ENCODE measurements around the gene SF3B3. TPM values are rescaled to one million over a fixed set of nuclear protein-coding genes. Genes with fewer than 3 reads are reported as not detected.
A peak's percentile ranks its signal among the peaks of the same experiment; 100 is the strongest.
"Not testable (repeated sequence)": the region's sequence is repeated elsewhere in the genome, so short reads cannot be mapped to it uniquely, and the experiment has no call there.

The SF3B3 gene
- total RNA-seq, 4 donors from 2014 or later: 84.2 to 118 (median 95.6) TPM

DNA sequence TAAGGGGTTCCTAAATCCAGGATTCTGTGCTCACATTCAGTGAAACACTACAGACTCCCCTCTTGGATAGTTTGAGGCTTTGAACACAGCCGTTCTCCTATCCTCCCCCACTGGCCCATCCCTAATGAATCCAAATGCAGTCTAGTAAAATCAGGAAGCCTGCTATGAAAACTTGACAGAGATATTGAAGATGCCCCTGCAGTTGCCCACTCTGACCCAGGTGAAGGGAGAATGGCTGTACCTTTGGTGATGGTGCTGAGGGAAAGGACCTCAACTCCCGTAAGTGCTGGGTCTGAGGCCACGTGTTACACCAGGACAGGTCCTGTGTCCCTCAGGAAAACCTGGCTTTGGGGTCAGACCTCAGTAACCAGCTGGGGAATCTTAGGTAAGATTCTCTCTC, 54.4 kb downstream of the SF3B3 start:
- TF ChIP-seq, protein P1, sequence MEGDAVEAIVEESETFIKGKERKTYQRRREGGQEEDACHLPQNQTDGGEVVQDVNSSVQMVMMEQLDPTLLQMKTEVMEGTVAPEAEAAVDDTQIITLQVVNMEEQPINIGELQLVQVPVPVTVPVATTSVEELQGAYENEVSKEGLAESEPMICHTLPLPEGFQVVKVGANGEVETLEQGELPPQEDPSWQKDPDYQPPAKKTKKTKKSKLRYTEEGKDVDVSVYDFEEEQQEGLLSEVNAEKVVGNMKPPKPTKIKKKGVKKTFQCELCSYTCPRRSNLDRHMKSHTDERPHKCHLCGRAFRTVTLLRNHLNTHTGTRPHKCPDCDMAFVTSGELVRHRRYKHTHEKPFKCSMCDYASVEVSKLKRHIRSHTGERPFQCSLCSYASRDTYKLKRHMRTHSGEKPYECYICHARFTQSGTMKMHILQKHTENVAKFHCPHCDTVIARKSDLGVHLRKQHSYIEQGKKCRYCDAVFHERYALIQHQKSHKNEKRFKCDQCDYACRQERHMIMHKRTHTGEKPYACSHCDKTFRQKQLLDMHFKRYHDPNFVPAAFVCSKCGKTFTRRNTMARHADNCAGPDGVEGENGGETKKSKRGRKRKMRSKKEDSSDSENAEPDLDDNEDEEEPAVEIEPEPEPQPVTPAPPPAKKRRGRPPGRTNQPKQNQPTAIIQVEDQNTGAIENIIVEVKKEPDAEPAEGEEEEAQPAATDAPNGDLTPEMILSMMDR (IDR thresholded peaks at IDR 0.05): no peak
- DNase-seq (ENCODE audit: low spot score) (no peak), ATAC-seq (ENCODE audit: low FRiP score) (no peak)

DNA sequence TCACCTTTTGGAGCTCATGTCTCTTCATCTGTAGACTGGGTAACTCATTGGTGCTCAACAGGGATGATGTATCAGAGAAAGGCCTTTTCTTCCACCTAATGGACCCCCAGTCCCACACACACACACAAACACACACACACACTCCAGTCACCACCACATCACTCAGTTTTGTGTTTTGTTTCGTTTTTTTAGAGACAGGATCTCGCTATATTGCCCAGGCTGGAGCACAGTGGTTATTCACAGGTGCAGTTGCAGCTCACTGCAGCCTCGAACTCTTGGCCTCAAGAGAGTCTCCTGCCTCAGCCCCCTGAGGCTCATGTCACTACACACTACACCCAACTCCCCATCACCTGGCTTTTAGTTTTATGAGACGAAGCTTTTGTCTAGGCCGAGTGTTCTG, 55.6 kb downstream of the SF3B3 start:
- DNase-seq (ENCODE audit: low spot score) (no peak), ATAC-seq (ENCODE audit: low FRiP score) (no peak)
- TF ChIP-seq, protein P1 (IDR thresholded peaks at IDR 0.05): no peak

DNA sequence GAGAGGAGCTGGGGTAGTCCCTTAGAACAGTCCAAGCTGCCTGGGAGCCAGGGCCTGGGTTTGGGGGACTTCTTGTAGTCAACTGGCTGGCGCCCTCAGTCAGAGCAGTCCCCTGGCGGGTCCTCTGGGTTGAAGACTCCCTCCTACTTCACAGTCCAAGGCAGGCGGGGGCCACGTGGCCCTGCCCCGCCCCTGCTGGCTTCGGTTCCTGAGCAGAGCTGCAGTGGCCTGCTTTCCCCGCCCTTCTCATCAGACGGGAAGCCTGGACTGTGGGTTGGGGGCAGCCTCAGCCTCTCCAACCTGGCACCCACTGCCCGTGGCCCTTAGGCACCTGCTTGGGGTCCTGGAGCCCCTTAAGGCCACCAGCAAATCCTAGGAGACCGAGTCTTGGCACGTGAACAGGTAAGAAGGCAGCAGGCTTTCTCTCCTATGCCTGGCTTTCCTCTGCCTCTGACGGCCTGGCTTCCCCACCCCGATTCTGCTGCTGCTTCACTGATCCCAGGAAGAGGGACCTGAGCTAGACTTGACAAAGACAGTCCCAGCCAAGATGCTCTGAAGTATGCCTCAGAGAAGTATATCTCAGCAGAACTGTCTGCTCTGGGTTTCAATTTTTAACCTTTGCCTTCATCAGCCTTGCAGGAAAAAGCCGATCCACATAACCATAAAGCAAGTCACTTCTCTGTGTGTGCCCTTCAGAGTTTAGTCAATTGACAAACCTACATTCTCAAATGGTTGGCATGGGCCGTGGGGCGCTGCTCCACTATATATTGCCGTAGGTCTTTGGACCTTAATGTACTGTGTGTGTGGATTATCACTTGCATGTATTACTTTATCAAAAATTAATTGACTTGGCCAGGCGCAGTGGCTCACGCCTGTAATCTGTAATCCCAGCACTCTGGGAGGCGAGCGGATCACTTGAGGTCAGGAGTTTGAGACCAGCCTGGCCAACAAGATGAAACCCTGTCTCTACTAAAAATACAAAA, 56.3 kb downstream of the SF3B3 start:
- ATAC-seq (ENCODE audit: low FRiP score) (no peak), DNase-seq (ENCODE audit: low spot score) (no peak)
- TF ChIP-seq, protein P1 (IDR thresholded peaks at IDR 0.05): no peak

DNA sequence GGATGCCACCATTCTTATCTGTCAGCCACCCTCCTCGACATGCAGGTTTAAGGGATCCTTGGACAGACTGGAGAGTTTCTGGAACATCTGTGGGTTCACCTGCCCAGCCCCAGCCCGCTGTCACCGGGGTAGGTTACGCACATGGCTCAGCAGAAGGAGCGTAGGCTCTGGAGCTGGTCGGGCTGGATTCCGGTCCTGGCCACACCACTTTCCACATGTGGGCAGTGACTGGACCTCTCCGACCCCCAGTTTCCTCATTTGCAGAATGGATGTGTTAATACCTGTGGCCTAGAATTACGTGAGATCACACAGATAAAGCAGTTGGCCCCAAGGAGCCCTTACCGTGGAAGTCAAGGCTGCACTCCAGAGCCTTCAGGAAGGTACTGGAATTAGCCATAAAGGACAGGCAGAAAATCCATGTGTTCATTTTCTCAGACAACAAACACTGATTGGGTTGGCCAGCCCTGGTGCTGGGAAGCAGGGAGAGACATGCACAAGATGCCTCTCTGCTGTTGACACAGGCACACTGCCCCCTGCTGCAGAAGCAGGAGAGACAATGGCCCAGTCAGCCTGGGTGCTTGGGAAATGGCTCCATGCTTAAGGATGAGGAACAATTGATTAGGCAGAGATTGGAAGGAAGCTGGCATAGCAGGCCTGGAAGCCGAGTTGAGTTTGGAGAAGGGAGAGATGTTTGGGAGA, 58.8 kb downstream of the SF3B3 start:
- TF ChIP-seq, protein P1 (IDR thresholded peaks at IDR 0.05): no peak
- DNase-seq (ENCODE audit: low spot score) (no peak), ATAC-seq (ENCODE audit: low FRiP score) (no peak)

DNA sequence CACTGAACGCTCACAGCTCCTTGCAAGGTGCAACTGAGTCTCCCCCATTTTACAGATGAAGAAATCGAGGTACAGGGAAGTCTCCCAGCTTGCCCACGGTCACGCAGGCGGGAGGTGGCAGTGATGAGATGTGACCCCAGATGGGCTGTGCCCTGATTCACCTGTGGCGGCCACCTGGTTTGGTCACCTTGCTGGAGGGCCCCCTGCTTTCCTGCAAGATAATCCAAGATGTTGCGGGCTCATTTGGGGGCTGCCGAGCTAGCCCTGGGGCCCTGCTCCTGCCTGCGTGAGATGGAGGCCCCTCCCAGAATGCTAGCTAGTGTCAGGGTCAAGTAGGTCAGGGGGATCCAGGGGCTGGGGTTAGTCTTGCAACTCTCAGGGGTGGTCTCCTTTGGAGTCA, 63.1 kb downstream of the SF3B3 start:
- TF ChIP-seq, protein P1 (IDR thresholded peaks at IDR 0.05): no peak
- no peak for DNase-seq (ENCODE audit: low spot score)
- no peak for ATAC-seq (ENCODE audit: low FRiP score)

DNA sequence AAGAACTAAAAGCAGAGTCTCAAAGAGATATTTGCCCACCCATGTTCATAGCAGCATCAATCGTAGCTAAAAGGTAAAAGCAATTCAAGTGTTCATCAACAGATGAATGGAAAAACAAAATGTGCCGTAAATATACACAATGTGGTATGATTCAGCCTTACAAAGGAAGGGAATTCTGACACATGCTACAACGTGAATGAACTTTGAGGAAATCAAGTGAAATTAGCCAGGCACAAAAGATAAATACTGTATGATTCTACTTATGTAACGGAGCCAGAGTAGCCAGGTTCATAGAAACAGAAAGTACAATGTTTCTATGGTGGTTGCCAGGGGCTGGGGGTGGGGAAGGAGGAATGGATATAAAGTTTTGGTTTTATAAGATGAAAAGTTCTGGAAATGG, 64.9 kb downstream of the SF3B3 start:
- TF ChIP-seq, protein P1 (IDR thresholded peaks at IDR 0.05): no peak
- DNase-seq (ENCODE audit: low spot score) (no peak), ATAC-seq (ENCODE audit: low FRiP score) (peak; percentile 31)

DNA sequence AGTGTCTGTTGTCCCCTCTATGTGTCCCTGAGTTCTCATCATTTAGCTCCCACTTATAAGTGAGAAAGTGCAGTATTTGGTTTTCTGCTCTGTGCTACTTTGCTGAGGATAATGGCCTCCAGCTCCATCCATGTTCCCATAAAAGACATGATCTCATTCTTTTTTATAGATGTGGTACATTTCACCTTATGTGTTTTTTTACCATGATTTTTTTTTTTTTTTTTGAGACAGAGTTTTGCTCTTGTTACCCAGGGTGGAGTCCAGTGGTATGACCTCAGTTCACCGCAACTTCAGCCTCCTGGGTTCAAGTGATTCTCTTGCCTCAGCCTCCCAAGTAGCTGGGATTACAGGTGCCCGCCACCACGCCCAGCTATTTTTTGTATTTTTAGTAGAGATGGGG, 65.8 kb downstream of the SF3B3 start:
- DNase-seq (ENCODE audit: low spot score): not testable (repeated sequence)

More for the DNA sequence above, 65.8 kb downstream of the SF3B3 start:
- not testable (repeated sequence) for ATAC-seq (ENCODE audit: low FRiP score)

Measured in omental fat pad (tissue), 4 donors.